Endodermal cell (in vitro differentiated cells): Measurements from ENCODE around the gene UBASH3B. TPM values are rescaled to one million over a fixed set of nuclear protein-coding genes. Genes with fewer than 3 reads are reported as not detected.

ENCODE experiments used
- DNase-seq: peaks from one replicate; pipeline ENCODE4 v3.0.0-alpha.2; 2017
- H3K27ac ChIP-seq: 2 replicates; pipeline ENCODE4 v1.5.1; 2013; ENCODE audit warnings: mild to moderate bottlenecking, low read depth, low read length, moderate library complexity
- H3K27me3 ChIP-seq: 2 replicates; pipeline ENCODE4 v1.6.1; 2013; ENCODE audit warnings: mild to moderate bottlenecking, low read length, moderate library complexity; ENCODE audit not compliant: insufficient read depth, control insufficient read depth, poor library complexity, severe bottlenecking
- H3K36me3 ChIP-seq: 2 replicates; pipeline ENCODE4 v1.7.0; 2013; ENCODE audit warnings: mild to moderate bottlenecking, low read length, moderate library complexity; ENCODE audit not compliant: control insufficient read depth, insufficient read depth
- H3K4me1 ChIP-seq: one replicate; pipeline ENCODE4 v1.7.0; 2013; ENCODE audit warnings: low read length; ENCODE audit not compliant: control insufficient read depth, insufficient read depth
- H3K4me3 ChIP-seq: 2 replicates; pipeline ENCODE4 v1.5.1; 2013; ENCODE audit warnings: mild to moderate bottlenecking, low read length, moderate library complexity
- H3K9ac ChIP-seq: 2 replicates; pipeline ENCODE4 v1.6.1; 2013; ENCODE audit warnings: mild to moderate bottlenecking, low read length, moderate library complexity; ENCODE audit not compliant: poor library complexity, severe bottlenecking; ENCODE audit errors: extremely low read depth
- H3K9me3 ChIP-seq: 2 replicates; pipeline ENCODE4 v1.6.1; 2013; ENCODE audit warnings: mild to moderate bottlenecking, low read length, moderate library complexity; ENCODE audit not compliant: control insufficient read depth
- H3K27ac Mint-ChIP-seq: 2 replicates; pipeline ENCODE4 v1.8.0; 2020; ENCODE audit warnings: mixed read lengths
- H3K27me3 Mint-ChIP-seq: 2 replicates; pipeline ENCODE4 v1.8.0; 2021; ENCODE audit warnings: mild to moderate bottlenecking, mixed read lengths; ENCODE audit not compliant: insufficient read depth
- H3K36me3 Mint-ChIP-seq: 2 replicates; pipeline ENCODE4 v1.8.0; 2020; ENCODE audit warnings: low read depth, mixed read lengths
- H3K4me1 Mint-ChIP-seq: 2 replicates; pipeline ENCODE4 v1.8.0; 2020; ENCODE audit warnings: mixed read lengths
- H3K4me3 Mint-ChIP-seq: 2 replicates; pipeline ENCODE4 v1.8.0; 2020; ENCODE audit warnings: mild to moderate bottlenecking, moderate library complexity, mixed read lengths
- H3K9me3 Mint-ChIP-seq: 2 replicates; pipeline ENCODE4 v1.8.0; 2020; ENCODE audit warnings: mild to moderate bottlenecking, mixed read lengths
- WGBS, 2 experiments: methylation state at CpG; one replicate each; pipeline versions ENCODE4 v1.1.5 to v1.1.7; 2013; ENCODE audit warnings: missing lambda C conversion rate in 2 of 2, mixed read lengths in 1 of 2; ENCODE audit not compliant: insufficient coverage in 1 of 2, insufficient read length in 1 of 2; 5-methylcytosine and 5-hydroxymethylcytosine counted together
- total RNA-seq, 2 donors: library from RNA; stranded (reverse); fragmentation: NEBNext Ultra II Directional in 1 of 2; extraction: Animal tissue kit (Norgen Biotek cat#: 25700) in 1 of 2; gene quantifications; 2 replicates in 1 of 2; 3 replicates in 1 of 2; pipeline ENCODE4 v1.2.1, GENCODE V29; 2021
- TF ChIP-seq, protein P1 (sequence below): fragments of 200-600 bp; sonication (generic); conservative IDR thresholded peaks from 2 replicates; pipeline ENCODE4 v1.5.0; 2021; ENCODE audit warnings: antibody characterized with exemption, mild to moderate bottlenecking

Gene UBASH3B
- total RNA-seq, 2 donors from 2014 or later, result 6.0 to 9.0 TPM

DNA sequence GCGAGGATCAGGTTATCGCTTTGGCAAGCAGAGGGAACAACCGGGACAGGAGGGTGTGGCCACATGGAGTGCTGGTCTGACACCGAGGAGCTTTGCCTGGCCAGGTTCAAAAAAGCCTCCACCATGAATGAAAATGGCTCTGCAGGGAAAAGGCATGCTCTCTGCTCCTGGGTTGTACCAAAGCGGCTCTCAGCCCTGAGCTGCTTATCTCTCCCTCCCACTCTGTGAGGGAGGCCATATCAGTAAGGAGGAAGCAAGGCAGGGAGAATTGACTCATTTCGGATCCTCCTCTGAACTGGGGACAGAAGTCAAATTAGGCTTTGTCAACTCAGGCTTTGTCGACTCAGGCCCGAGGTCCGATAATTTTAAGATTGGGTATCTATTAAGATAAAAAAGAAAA is 99.9 kb downstream of the UBASH3B start:
- Mint-ChIP-seq H3K9me3 (no peaks in the 10 kb centered on the region), H3K4me3 (no peak overlapping the region), H3K4me1 (peaks cover 17% of the 10 kb centered on the region), H3K27ac (no peak overlapping the region), H3K36me3 (no peaks in the 10 kb centered on the region), H3K27me3 (no peaks in the 10 kb centered on the region)
- Histone ChIP-seq H3K4me3 (no peak overlapping the region), H3K27ac (no peak overlapping the region), H3K4me1 (peaks cover 8% of the 10 kb centered on the region), H3K9me3 (no peaks in the 10 kb centered on the region), H3K36me3 (no peaks in the 10 kb centered on the region), H3K27me3 (no peaks in the 10 kb centered on the region), H3K9ac (no peak overlapping the region)
- TF ChIP-seq, protein P1, sequence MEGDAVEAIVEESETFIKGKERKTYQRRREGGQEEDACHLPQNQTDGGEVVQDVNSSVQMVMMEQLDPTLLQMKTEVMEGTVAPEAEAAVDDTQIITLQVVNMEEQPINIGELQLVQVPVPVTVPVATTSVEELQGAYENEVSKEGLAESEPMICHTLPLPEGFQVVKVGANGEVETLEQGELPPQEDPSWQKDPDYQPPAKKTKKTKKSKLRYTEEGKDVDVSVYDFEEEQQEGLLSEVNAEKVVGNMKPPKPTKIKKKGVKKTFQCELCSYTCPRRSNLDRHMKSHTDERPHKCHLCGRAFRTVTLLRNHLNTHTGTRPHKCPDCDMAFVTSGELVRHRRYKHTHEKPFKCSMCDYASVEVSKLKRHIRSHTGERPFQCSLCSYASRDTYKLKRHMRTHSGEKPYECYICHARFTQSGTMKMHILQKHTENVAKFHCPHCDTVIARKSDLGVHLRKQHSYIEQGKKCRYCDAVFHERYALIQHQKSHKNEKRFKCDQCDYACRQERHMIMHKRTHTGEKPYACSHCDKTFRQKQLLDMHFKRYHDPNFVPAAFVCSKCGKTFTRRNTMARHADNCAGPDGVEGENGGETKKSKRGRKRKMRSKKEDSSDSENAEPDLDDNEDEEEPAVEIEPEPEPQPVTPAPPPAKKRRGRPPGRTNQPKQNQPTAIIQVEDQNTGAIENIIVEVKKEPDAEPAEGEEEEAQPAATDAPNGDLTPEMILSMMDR, result no peak
- peak; percentile 67 for DNase-seq
- 68 to 75% methylated on average over 4 to 9 of the region's 9 CpGs for WGBS, 2 experiments

DNA sequence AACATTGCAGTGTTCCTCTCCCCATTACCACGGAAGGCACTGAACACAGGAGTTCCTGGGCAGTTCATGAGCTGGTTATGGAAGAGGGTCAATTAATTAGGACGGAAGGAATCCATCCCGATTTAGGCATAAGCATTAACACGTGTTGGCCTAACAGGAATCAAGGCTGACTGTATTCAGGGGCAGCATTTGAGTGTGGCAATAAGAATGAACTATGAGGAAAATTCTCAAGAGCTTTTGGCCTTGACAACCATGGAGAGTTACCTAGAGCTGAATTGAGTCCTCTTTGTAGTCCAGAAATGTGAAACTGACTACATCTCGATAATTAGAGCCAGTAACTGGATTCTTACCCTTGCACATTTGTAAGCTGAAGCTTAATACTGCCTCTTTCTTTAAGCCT is 100.4 kb downstream of the UBASH3B start:
- Mint-ChIP-seq H3K9me3 (no peaks in the 10 kb centered on the region), H3K4me3 (no peak overlapping the region), H3K27me3 (no peaks in the 10 kb centered on the region), H3K36me3 (no peaks in the 10 kb centered on the region), H3K4me1 (peaks cover 17% of the 10 kb centered on the region), H3K27ac (no peak overlapping the region)
- no peak overlapping the region for H3K9ac ChIP-seq
- WGBS, 2 experiments, result 89 to 91% methylated on average over 4 to 5 of the region's 5 CpGs
- no peaks in the 10 kb centered on the region for H3K27me3 ChIP-seq
- no peak overlapping the region for H3K4me3 ChIP-seq
- no peaks in the 10 kb centered on the region for H3K9me3 ChIP-seq
- no peaks in the 10 kb centered on the region for H3K36me3 ChIP-seq
- no peak overlapping the region for H3K27ac ChIP-seq
- no peak for DNase-seq
- H3K4me1 ChIP-seq, result peaks cover 8% of the 10 kb centered on the region
- TF ChIP-seq, protein P1, result no peak

DNA sequence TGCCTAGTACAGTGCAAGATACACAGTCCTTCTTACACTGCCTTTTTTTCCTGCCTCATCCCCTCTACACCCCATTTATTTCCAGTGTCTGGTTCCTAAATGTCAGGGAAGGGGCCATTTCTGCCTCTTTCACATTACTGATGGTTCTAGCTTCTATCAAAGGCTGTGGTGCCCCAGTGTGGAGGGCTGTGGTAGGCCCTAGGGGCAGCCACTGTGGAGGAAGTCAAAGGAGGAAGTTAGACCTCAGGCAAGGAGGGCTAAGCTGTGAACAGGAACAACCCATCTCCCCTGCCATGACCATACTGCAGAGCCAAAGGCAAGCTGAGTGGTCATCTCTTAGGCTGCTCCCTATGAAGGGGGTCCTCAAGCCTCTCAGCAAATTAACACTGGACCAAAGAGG is 100.9 kb downstream of the UBASH3B start:
- TF ChIP-seq, protein P1, result peak; percentile 55
- H3K4me1 Mint-ChIP-seq, result peaks cover 17% of the 10 kb centered on the region
- peaks cover 8% of the 10 kb centered on the region for H3K4me1 ChIP-seq
- no peaks in the 10 kb centered on the region for H3K27me3 ChIP-seq
- no peak overlapping the region for H3K4me3 ChIP-seq
- DNase-seq, result no peak
- H3K9me3 Mint-ChIP-seq, result no peaks in the 10 kb centered on the region
- no peaks in the 10 kb centered on the region for H3K36me3 ChIP-seq
- no peaks in the 10 kb centered on the region for H3K36me3 Mint-ChIP-seq
- no peak overlapping the region for H3K27ac ChIP-seq
- H3K4me3 Mint-ChIP-seq, result no peak overlapping the region
- H3K27ac Mint-ChIP-seq, result no peak overlapping the region
- no peaks in the 10 kb centered on the region for H3K27me3 Mint-ChIP-seq
- no peaks in the 10 kb centered on the region for H3K9me3 ChIP-seq
- no peak overlapping the region for H3K9ac ChIP-seq
